Fibroblast of lung (primary cell): ENCODE data around the gene NET1.

ENCODE experiments used
- CTCF ChIP-seq, 2 donors: IDR thresholded peaks in 1 of 2; conservative IDR thresholded peaks in 1 of 2; 1 replicate in 1 of 2; 2 replicates in 1 of 2; pipeline ENCODE4 v1.5.1; 2011 to 2012; ENCODE audit warnings: low read length in 2 of 2, control low read depth in 1 of 2, inconsistent platforms in 1 of 2, low read depth in 1 of 2, mild to moderate bottlenecking in 1 of 2
- EZH2 ChIP-seq: IDR thresholded peaks from 2 replicates; pipeline ENCODE4 v1.5.1; 2012; ENCODE audit warnings: low read length, control low read depth, mild to moderate bottlenecking; ENCODE audit errors: missing control alignments

- TF ChIP-seq CTCF (conservative IDR thresholded peaks at IDR 0.05 in 1 of 2, IDR thresholded peaks at IDR 0.05 in 1 of 2; ENCODE audit: low read depth in 1 of 2, low read length in 2 of 2) (no peak), EZH2 (no peak)
These were observed 41.6 kb upstream of the NET1 start for GRCh38 chr10:5370493-5371352.
